CD4-positive, alpha-beta T cell (primary cell): ENCODE results near the gene TOM1L2. TPM values are rescaled to one million over a fixed set of nuclear protein-coding genes. Genes with fewer than 3 reads are reported as not detected.

Experiments used
- ATAC-seq: fragments of 200-7000 bp; cut with Tn5 transposase; one replicate; pipeline ENCODE4 v1.10.0; 2022; ENCODE audit warnings: mild to moderate bottlenecking; ENCODE audit not compliant: poor library complexity
- CTCF ChIA-PET: fragments of 350-600 bp; sonication (Branson Sonifier 250); formaldehyde crosslinking; loops from one replicate; lab custom pipeline; 2021; ENCODE audit warnings: antibody characterized with exemption, inconsistent platforms; lab: Charles Lee
- POLR2A ChIA-PET: fragments of 350-600 bp; sonication (Branson Sonifier 250); formaldehyde crosslinking; loops from one replicate; lab custom pipeline; 2021; ENCODE audit warnings: antibody characterized with exemption, inconsistent platforms; lab: Charles Lee
- DNase-seq, 14 experiments: peaks; one replicate each; pipeline ENCODE4 v3.0.0-alpha.2; 2013 to 2020; ENCODE audit warnings: mixed read lengths in 2 of 14
- H3K27ac ChIP-seq, 2 donors: one replicate each; pipeline versions ENCODE4 v1.5.1 to v1.7.0; 2013; ENCODE audit warnings: low read length in 2 of 2, low read depth in 1 of 2, mild to moderate bottlenecking in 1 of 2
- H3K27me3 ChIP-seq, 2 experiments: 1 replicate in 1 of 2; 2 replicates in 1 of 2; pipeline versions ENCODE4 v1.6.1 to v1.7.0; 2013; ENCODE audit warnings: low read length in 2 of 2, control low read depth in 1 of 2, mild to moderate bottlenecking in 1 of 2, moderate library complexity in 1 of 2; ENCODE audit not compliant: insufficient read depth in 2 of 2, control insufficient read depth in 1 of 2
- H3K36me3 ChIP-seq: one replicate; pipeline ENCODE4 v1.6.1; 2013; ENCODE audit warnings: low read length, control low read depth; ENCODE audit not compliant: insufficient read depth
- H3K4me1 ChIP-seq: one replicate; pipeline ENCODE4 v1.6.1; 2013; ENCODE audit warnings: low read length, control low read depth; ENCODE audit not compliant: insufficient read depth
- H3K4me3 ChIP-seq: one replicate; pipeline ENCODE4 v1.5.1; 2013; ENCODE audit warnings: mild to moderate bottlenecking, low read length, moderate library complexity
- H3K9me3 ChIP-seq, 2 experiments: 1 replicate in 1 of 2; 2 replicates in 1 of 2; pipeline versions ENCODE4 v1.6.1 to v1.7.0; 2013; ENCODE audit warnings: low read length in 2 of 2, mild to moderate bottlenecking in 2 of 2, control low read depth in 1 of 2, moderate library complexity in 1 of 2; ENCODE audit not compliant: control insufficient read depth in 1 of 2, insufficient read depth in 1 of 2
- H3K27ac Mint-ChIP-seq: one replicate; pipeline ENCODE4 v1.8.0; 2020; ENCODE audit warnings: mixed read lengths
- H3K27me3 Mint-ChIP-seq: one replicate; pipeline ENCODE4 v1.8.0; 2021; ENCODE audit warnings: mixed read lengths
- H3K36me3 Mint-ChIP-seq: one replicate; pipeline ENCODE4 v1.8.0; 2021; ENCODE audit warnings: low read depth, mixed read lengths
- H3K4me1 Mint-ChIP-seq: one replicate; pipeline ENCODE4 v1.8.0; 2021; ENCODE audit warnings: low read depth, mixed read lengths
- H3K4me3 Mint-ChIP-seq: one replicate; pipeline ENCODE4 v1.8.0; 2020; ENCODE audit warnings: mild to moderate bottlenecking, mixed read lengths
- H3K9me3 Mint-ChIP-seq: one replicate; pipeline ENCODE4 v1.8.0; 2020; ENCODE audit warnings: mixed read lengths
- intact Hi-C, 2 experiments: fragments of 100-400 bp; cut with DNase I in 1 of 2; cut with micrococcal nuclease in 1 of 2; formaldehyde crosslinking; loops; one replicate each; pipeline versions ENCODE4 v1.15.1 to v1.9.0; 2023 to 2025; cut with DNase I, micrococcal nuclease
- total RNA-seq, 174 experiments: library from RNA in 2 of 174; stranded (reverse) in 2 of 174; gene quantifications; one replicate each; pipeline ENCODE4 v1.2.3 and lab custom pipeline; 2021 to 2026
- TF ChIP-seq, protein P1 (sequence below): fragments of 200-600 bp; IDR thresholded peaks from one replicate; pipeline ENCODE4 v1.8.0; 2022; ENCODE audit warnings: antibody characterized with exemption, mild to moderate bottlenecking

TOM1L2 gene
- total RNA-seq, 2 experiments from 2014 or later, result 28.5 to 30.5 TPM

DNA sequence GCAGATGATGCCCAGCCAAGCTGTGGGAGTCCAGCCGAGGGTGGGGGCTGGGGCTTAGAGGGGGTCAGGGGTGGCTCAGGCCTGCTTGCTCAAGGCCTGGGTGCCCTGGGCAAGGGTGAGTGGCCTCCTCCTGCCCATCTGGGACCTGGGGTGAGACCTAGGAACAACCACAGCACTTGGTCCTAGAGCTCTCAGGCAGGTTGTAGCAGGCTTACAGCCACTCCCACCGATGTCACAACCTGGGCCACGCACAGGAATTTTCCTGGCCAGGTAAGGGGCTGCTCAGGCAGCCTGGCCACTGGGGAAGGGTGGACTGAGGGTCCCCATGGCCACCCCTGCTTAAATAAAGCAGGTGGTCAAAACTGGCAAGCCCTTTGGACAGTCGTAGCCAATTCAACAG, 129.1 kb downstream of the TOM1L2 start:
- H3K27ac ChIP-seq, result no peak overlapping the region
- H3K4me1 ChIP-seq, result peaks cover 46% of the 10 kb centered on the region
- Mint-ChIP-seq H3K9me3 (no peaks in the 10 kb centered on the region), H3K4me1 (peaks cover 31% of the 10 kb centered on the region), H3K27me3 (no peaks in the 10 kb centered on the region), H3K27ac (peak overlapping the region; percentile 98), H3K4me3 (no peak overlapping the region), H3K36me3 (no peaks in the 10 kb centered on the region)
- ATAC-seq (no peak), DNase-seq (no peak)
- H3K36me3 ChIP-seq, result peaks cover 9% of the 10 kb centered on the region
- ChIA-PET CTCF (no interaction called here), POLR2A (no interaction called here)
- TF ChIP-seq, protein P1, sequence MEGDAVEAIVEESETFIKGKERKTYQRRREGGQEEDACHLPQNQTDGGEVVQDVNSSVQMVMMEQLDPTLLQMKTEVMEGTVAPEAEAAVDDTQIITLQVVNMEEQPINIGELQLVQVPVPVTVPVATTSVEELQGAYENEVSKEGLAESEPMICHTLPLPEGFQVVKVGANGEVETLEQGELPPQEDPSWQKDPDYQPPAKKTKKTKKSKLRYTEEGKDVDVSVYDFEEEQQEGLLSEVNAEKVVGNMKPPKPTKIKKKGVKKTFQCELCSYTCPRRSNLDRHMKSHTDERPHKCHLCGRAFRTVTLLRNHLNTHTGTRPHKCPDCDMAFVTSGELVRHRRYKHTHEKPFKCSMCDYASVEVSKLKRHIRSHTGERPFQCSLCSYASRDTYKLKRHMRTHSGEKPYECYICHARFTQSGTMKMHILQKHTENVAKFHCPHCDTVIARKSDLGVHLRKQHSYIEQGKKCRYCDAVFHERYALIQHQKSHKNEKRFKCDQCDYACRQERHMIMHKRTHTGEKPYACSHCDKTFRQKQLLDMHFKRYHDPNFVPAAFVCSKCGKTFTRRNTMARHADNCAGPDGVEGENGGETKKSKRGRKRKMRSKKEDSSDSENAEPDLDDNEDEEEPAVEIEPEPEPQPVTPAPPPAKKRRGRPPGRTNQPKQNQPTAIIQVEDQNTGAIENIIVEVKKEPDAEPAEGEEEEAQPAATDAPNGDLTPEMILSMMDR, result no peak
- no peaks in the 10 kb centered on the region for H3K27me3 ChIP-seq
- intact Hi-C loops, result no loop called here
- H3K4me3 ChIP-seq, result no peak overlapping the region
- H3K9me3 ChIP-seq, result no peaks in the 10 kb centered on the region

DNA sequence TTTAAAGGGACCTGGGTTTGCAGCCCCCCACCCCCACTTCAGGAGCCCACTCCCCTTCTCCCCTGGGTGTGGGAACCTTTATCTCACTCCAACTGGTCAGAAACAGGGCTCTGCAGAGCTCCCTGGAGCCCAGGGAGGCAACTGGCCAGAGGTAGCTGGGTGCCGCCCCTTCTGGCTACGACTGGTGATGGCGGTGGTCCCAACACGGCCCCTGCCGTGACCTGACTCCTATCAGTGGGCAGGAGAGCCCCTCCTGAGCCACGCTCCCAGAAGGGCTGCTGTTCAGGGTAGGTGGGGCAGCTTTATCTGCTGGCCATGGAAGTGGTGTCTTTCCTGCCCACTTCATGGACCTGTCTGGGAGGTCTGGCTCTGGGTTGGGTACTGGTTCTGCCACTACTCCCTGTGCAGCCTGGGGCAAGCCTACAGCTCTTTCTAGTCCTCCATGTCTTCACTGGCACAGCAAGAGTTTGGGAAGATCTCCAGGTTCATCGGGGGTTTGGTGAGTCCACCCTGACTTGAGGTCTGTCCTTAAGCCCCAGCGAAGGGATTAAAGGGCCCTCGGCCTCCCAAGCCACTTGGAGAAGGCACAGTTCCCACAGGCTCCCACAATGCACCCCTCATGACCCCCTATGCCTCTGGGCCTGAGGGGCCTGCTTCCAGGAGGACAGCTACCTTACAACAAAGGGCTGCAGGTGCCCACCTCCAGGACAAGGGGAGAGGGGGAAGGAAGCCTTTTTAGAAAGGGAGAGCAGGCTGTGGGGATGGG, 129.9 kb downstream of the TOM1L2 start:
- no peaks in the 10 kb centered on the region for H3K27me3 Mint-ChIP-seq
- Histone ChIP-seq H3K27me3 (no peaks in the 10 kb centered on the region), H3K27ac (no peak overlapping the region), H3K36me3 (peaks cover 9% of the 10 kb centered on the region), H3K4me1 (peaks cover 46% of the 10 kb centered on the region), H3K9me3 (no peaks in the 10 kb centered on the region), H3K4me3 (no peak overlapping the region)
- POLR2A ChIA-PET, result no interaction called here
- peak overlapping the region; percentile 42 for H3K4me3 Mint-ChIP-seq
- CTCF ChIA-PET, result interaction anchor here (1.7 to 1.8 kb wide), 2 partner anchors 7 to 18 kb away, joined by 3 to 6 read pairs; no protein-coding TSS in a partner anchor
- peaks cover 35% of the 10 kb centered on the region for H3K4me1 Mint-ChIP-seq
- no peaks in the 10 kb centered on the region for H3K9me3 Mint-ChIP-seq
- no peaks in the 10 kb centered on the region for H3K36me3 Mint-ChIP-seq
- peak overlapping the region; percentile 98 for H3K27ac Mint-ChIP-seq
- DNase-seq (no peak), ATAC-seq (no peak)
- TF ChIP-seq, protein P1, result no peak
- intact Hi-C loops, result no loop called here

GRCh38 chr17:17841601-17842025, 130.6 kb downstream of the TOM1L2 start:
- peak overlapping the region; percentile 42 for H3K4me3 Mint-ChIP-seq
- no peaks in the 10 kb centered on the region for H3K27me3 Mint-ChIP-seq
- Histone ChIP-seq H3K27ac (no peak overlapping the region), H3K4me3 (no peak overlapping the region), H3K9me3 (no peaks in the 10 kb centered on the region), H3K36me3 (peaks cover 5% of the 10 kb centered on the region), H3K27me3 (no peaks in the 10 kb centered on the region), H3K4me1 (peaks cover 46% of the 10 kb centered on the region)
- intact Hi-C loops, result loop anchor here in 1 of 2 experiments (2.0 kb wide), 1 partner anchor 19 kb away; no protein-coding TSS in a partner anchor
- H3K9me3 Mint-ChIP-seq, result no peaks in the 10 kb centered on the region
- TF ChIP-seq, protein P1, result no peak
- POLR2A ChIA-PET, result no interaction called here
- no peak for ATAC-seq
- H3K36me3 Mint-ChIP-seq, result no peaks in the 10 kb centered on the region
- CTCF ChIA-PET, result interaction anchor here (1.5 to 1.8 kb wide), 4 partner anchors 8 to 29 kb away, joined by 3 to 6 read pairs (median 4); no protein-coding TSS in a partner anchor
- H3K4me1 Mint-ChIP-seq, result peaks cover 34% of the 10 kb centered on the region
- no peak for DNase-seq
- peak overlapping the region; percentile 98 for H3K27ac Mint-ChIP-seq
